G401 (cell line): ENCODE measurements around the gene DOK5. TPM values are rescaled to one million over a fixed set of nuclear protein-coding genes. Genes with fewer than 3 reads are reported as not detected.

Experiments
- DNase-seq: peaks from one replicate; pipeline ENCODE4 v3.0.0-alpha.2; 2015; ENCODE audit warnings: low spot score
- in situ Hi-C: cut with HindIII; loops from 2 replicates; pipeline ENCODE4 v1.10.0; 2016; ENCODE audit warnings: low sequenced_read_pairs, mixed read lengths
- total RNA-seq: library from RNA; depleted of rRNA; stranded (reverse); fragments of >200 nt; shearing (Covaris generic); gene quantifications from 2 replicates; pipeline ENCODE4 v1.2.3, GENCODE V29; 2014

Gene DOK5
- total RNA-seq, 1 experiment from 2014 or later: not detected

DNA sequence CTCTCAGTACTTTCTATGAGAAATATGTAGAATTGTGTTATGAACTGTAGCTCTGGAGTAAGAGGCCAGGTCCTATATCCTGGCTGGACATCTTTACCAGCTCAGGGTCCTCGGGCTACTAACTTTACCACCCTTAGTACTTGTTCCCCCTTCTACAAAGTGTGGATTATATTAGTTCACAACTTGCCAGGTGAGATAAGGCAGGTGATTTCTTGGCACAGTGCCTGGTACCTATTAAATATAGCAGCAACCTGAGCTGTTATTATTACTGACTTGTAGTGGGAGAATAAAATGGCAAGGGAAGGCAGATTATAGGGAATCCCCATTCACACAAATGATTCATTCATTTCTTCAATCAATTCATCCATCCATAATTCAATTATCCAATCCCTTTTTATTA is 150.1 kb downstream of the DOK5 start:
- no peak for DNase-seq
- in situ Hi-C loops: no loop called here

DNA sequence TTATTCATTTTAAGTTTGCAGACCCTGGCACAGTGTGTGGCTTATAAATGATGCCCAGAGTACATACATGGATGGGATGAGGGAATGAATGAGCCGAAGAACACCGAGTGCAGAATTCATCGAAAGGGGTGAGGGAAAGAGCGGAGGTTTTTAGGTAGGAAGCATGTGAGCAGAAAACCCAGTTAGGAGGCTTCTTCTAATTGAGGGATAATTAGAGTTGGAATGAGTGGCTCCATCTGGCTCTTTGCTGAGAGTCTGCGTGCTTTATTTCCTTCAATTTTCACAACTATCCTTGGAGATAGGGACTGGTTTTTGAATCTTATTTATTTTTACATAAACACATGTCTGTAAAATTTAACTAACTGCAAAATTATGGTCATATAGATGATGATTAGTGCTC is 150.7 kb downstream of the DOK5 start:
- no peak for DNase-seq
- in situ Hi-C loops: no loop called here

GRCh38 chr20:54629632-54630031 is 154.2 kb downstream of the DOK5 start:
- in situ Hi-C loops: no loop called here
- DNase-seq: no peak

GRCh38 chr20:54630582-54630981 is 155.2 kb downstream of the DOK5 start:
- DNase-seq: no peak
- in situ Hi-C loops: no loop called here

GRCh38 chr20:54631059-54631458 is 155.7 kb downstream of the DOK5 start:
- in situ Hi-C loops: no loop called here

GRCh38 chr20:54633374-54634355 is 158.3 kb downstream of the DOK5 start:
- in situ Hi-C loops: no loop called here
- peak; percentile 11 for DNase-seq

More at GRCh38 chr20:54631059-54631458, 155.7 kb downstream of the DOK5 start:
- no peak for DNase-seq

DNA sequence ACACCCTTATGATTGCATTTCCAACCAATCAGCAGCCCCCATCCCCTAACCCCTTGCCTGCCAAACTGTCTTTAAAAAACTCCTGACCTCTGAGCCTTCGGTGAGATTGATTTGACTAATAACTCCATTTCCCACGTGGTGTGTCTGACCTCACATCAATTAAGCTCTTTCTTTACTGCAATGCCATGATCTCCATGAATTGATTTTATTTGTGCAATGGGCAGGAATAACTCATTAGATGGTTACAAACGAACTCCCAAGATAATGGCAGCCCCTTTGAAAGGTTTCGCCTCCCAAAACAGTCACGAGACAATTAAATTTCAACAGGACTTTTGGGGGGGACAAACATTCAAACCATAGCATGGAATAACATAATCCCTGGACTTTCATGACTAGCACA is 161.2 kb downstream of the DOK5 start:
- in situ Hi-C loops: no loop called here
- no peak for DNase-seq

DNA sequence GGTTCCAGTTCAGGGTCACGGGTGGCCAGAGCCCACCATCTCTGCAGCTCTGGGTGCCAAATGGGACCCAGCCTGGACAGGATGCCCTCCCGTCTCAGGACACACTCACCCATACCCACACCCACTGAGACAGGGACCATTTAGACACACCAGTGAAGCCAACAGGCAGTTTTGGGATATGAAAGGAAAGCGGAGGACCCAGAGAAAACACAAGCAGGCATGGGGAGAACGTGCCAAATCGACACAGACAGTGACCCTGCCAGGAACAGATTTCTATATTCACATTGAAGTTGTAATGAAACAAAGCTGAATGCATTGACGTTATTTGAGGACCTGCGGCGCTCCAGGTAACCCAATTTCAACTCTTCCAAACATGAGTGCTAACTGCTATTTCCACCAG is 164.5 kb downstream of the DOK5 start:
- in situ Hi-C loops: no loop called here
- no peak for DNase-seq

- DNase-seq: no peak
- in situ Hi-C loops: no loop called here
Measured at GRCh38 chr20:54640800-54641199, 165.4 kb downstream of the DOK5 start.

GRCh38 chr20:54642864-54643667 is 167.7 kb downstream of the DOK5 start:
- in situ Hi-C loops: no loop called here
- DNase-seq: no peak

DNA sequence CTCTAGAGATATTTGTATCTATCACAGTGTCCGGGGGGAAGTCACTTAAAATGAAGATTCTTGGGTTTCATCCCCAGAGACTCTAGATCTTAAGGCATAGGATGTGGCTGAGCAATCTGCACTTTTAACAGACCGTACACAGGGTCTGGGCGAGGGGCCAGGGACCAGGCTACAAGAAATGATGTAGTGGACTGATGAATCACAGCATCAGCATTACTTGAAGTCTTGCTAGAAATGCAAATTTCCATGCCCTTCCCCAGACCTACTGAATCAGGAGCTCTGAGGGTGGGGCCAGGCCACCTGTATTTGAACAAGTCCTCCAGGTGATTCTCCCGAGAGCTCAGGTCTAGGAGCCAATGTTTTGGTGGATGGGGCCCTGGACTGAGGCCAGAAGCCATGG is 168.4 kb downstream of the DOK5 start:
- no peak for DNase-seq
- in situ Hi-C loops: no loop called here

- no peak for DNase-seq
- in situ Hi-C loops: no loop called here
Measured at GRCh38 chr20:54645445-54646155, 170.2 kb downstream of the DOK5 start.

DNA sequence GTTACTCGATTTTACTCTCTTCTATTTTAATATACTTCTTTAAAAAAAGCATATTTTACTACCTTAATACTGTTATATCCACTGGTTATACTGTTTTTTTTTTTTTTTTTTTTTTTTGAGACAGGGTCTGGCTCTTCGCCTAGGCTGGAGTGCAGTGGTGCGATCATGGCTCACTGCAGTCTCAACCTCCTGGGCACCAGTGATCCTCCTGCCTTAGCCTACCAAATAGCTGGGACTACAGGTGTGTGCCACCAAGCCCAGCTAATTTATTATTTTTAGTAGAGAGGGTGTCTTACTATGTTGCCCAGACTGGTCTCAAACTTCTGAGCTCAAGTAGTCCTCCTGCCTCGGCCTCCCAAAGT is 170.7 kb downstream of the DOK5 start:
- in situ Hi-C loops: no loop called here

DNA sequence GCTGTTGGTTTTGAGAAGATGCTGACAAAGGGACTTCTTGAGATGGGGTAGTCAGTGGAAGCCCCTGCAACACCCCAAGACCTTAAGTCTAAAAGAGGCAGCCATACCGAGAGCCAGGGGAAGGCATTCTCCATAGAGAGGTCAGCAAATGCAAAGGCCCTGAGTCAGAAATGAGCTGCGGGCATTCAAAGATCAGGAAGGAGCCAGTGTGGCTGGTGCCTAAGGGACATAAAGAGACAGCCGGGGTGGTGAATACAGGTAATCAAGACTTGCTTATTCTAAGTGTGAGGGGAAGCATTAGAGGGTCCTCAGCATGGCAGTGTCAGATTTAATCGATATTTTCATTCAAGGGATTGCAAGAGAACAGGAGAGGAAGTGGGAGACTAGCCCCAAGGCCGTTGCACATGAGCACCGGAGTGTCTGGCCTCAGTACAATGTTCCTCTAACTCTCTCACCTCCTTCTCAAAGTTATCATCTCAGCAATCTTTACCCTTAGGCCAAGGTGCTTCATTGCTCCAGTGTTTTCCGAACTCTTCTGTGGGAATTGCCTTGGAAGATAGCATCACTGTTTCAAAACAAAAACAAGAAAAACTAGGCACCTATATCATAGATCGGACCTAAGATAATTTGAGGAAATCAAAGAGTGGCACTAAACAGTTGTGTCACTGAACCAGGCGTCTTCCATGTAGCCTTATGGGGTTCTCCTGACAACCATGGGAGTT is 173.2 kb downstream of the DOK5 start:
- in situ Hi-C loops: no loop called here
- no peak for DNase-seq

More for the DNA sequence above, 170.7 kb downstream of the DOK5 start:
- no peak for DNase-seq

- peak; percentile 76 for DNase-seq
- in situ Hi-C loops: no loop called here
Measured at GRCh38 chr20:54649511-54649962, 174.1 kb downstream of the DOK5 start.

DNA sequence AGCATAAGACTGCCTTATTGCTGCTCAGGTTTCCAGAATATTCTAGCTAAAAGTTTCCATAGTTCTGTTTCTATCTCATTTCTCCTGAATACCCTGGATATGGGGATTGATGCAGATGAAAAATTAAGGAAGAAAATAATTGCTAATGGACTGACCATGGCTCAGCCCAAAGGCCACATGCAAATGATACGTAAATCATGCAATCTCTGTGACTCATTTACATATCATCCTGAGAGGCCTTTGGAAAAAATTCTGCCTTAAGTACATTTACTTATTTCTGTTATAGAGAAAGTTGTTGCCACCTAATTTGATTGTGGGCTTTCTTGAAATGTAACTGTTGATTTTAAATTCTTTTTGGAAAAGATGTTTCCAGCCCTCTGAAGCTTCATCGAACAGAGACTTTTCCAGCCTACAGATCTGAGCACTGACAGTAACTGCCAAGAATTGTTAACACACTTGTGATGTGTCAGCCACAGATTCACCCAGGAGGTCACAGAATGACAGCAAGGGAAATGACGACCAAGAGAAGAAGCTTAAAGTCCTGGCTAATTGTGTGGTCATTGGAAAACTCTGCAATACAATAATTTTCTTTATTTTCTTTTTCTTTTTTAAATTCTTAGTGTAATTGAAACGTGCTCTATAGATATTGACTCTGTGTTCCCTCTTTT is 174.8 kb downstream of the DOK5 start:
- DNase-seq: no peak
- in situ Hi-C loops: no loop called here

GRCh38 chr20:54651252-54651651 is 175.9 kb downstream of the DOK5 start:
- in situ Hi-C loops: no loop called here
- no peak for DNase-seq

DNA sequence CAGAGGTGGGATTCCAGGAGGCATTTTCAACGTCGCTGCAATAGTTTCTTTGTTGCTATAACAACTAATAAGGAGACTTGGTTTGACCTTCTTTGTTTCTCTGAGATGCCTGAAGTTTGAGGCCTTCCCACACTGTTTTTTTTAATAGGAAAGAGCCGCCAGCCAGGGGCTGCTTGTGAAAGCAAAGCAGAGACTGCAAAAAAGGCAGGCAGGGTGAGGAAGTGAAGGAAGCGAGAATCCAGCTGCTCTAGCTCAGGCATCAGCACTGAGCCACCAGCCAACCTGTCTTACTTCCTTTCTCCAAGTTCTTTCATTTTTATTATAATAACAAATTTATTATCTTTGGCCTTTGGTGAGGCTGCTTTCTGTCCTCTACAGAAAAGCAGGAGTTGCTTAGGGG is 179.1 kb downstream of the DOK5 start:
- DNase-seq: no peak
- in situ Hi-C loops: no loop called here
